Measurements from ENCODE around the gene PIM3.

- TF ChIP-seq POLR2A (IDR thresholded peaks at IDR 0.05) (no peak), CTCF (IDR thresholded peaks at IDR 0.05) (no peak), EP300 (IDR thresholded peaks at IDR 0.05) (no peak)
These were observed 13.3 kb upstream of the PIM3 start for GRCh38 chr22:49947296-49947622.
